ENCODE measurements around the gene CACNA1H.

CACNA1H gene

GRCh38 chr16:1215574-1216295 is 62.8 kb downstream of the CACNA1H start:
- Histone ChIP-seq H3K4me2 (ENCODE audit: low read length) (no peak overlapping the region), H3K36me3 (ENCODE audit: control insufficient read depth, low read length) (no peaks in the 10 kb centered on the region), H3K4me3 (ENCODE audit: low read length) (no peak overlapping the region), H3K4me1 (ENCODE audit: control insufficient read depth, low read length) (no peaks in the 10 kb centered on the region), H3K27me3 (ENCODE audit: control insufficient read depth, low read length) (no peaks in the 10 kb centered on the region), H3K9me2 (replicated peaks; ENCODE audit: control insufficient read depth, low read length) (no peaks in the 10 kb centered on the region), H3K79me2 (ENCODE audit: control insufficient read depth, low read length) (no peaks in the 10 kb centered on the region), H3K9me3 (ENCODE audit: control insufficient read depth, insufficient read depth, low read length) (no peaks in the 10 kb centered on the region), H3F3A (ENCODE audit: control insufficient read depth, insufficient read depth) (no peaks in the 10 kb centered on the region), H4K20me1 (ENCODE audit: control insufficient read depth, insufficient read depth, low read depth, low read length) (no peaks in the 10 kb centered on the region), H3K27ac (ENCODE audit: low read depth, low read length) (no peak overlapping the region)
- TF ChIP-seq EZH2phosphoT487 (IDR thresholded peaks at IDR 0.05; ENCODE audit: borderline replicate concordance, low read length) (no peak), CTCF (IDR thresholded peaks at IDR 0.05; ENCODE audit: low read depth, low read length, poor library complexity, severe bottlenecking) (no peak)

GRCh38 chr16:1216296-1216619 is 63.4 kb downstream of the CACNA1H start:
- Histone ChIP-seq H4K20me1 (ENCODE audit: control insufficient read depth, insufficient read depth, low read depth, low read length) (no peaks in the 10 kb centered on the region), H3K27me3 (ENCODE audit: control insufficient read depth, low read length) (no peaks in the 10 kb centered on the region), H3K4me1 (ENCODE audit: control insufficient read depth, low read length) (no peaks in the 10 kb centered on the region), H3K36me3 (ENCODE audit: control insufficient read depth, low read length) (no peaks in the 10 kb centered on the region), H3K4me3 (ENCODE audit: low read length) (no peak overlapping the region), H3K27ac (ENCODE audit: low read depth, low read length) (no peak overlapping the region), H3F3A (ENCODE audit: control insufficient read depth, insufficient read depth) (no peaks in the 10 kb centered on the region), H3K79me2 (ENCODE audit: control insufficient read depth, low read length) (no peaks in the 10 kb centered on the region), H3K4me2 (ENCODE audit: low read length) (no peak overlapping the region), H3K9me2 (replicated peaks; ENCODE audit: control insufficient read depth, low read length) (no peaks in the 10 kb centered on the region), H3K9me3 (ENCODE audit: control insufficient read depth, insufficient read depth, low read length) (no peaks in the 10 kb centered on the region)
- no peak for TF ChIP-seq CTCF (IDR thresholded peaks at IDR 0.05; ENCODE audit: low read depth, low read length, poor library complexity, severe bottlenecking)
- no peak for TF ChIP-seq EZH2phosphoT487 (IDR thresholded peaks at IDR 0.05; ENCODE audit: borderline replicate concordance, low read length)

DNA sequence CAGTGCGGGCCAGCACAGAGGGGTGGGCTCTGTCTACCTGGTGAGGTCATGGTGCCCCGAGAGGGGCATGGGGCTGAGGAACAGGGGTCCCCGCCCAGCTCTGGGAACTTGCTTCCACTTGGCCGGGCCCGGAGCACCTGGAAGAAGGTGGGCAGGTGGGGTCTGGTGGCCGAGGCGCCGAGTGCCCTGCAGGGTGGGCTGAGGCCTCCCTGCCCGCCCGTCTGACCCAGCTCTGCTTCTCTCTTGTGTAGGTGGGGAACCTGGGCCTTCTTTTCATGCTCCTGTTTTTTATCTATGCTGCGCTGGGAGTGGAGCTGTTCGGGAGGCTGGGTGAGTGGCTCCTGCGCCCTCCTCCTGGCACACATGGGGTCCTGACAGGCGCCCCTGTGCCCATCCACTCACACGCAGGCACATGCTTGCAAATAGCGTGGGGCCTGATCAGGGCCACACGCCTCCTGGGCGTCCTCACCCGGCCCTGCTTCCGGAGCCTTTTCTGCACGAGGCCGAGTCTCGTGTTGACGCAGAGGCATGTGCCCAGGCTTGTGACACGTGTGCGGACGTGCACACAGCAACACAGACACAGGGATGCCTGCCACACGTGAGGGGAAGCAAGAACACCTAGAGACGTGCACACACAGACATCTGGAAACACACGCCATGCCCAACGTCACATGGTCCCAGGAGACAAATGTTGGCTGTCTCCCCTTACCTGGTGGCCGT is 63.9 kb downstream of the CACNA1H start:
- Histone ChIP-seq H3K4me1 (ENCODE audit: control insufficient read depth, low read length) (no peaks in the 10 kb centered on the region), H3K27me3 (ENCODE audit: control insufficient read depth, low read length) (no peaks in the 10 kb centered on the region), H3K36me3 (ENCODE audit: control insufficient read depth, low read length) (no peaks in the 10 kb centered on the region), H4K20me1 (ENCODE audit: control insufficient read depth, insufficient read depth, low read depth, low read length) (no peaks in the 10 kb centered on the region), H3K9me2 (replicated peaks; ENCODE audit: control insufficient read depth, low read length) (no peaks in the 10 kb centered on the region), H3F3A (ENCODE audit: control insufficient read depth, insufficient read depth) (no peaks in the 10 kb centered on the region), H3K79me2 (ENCODE audit: control insufficient read depth, low read length) (no peaks in the 10 kb centered on the region), H3K4me2 (ENCODE audit: low read length) (no peak overlapping the region), H3K9me3 (ENCODE audit: control insufficient read depth, insufficient read depth, low read length) (no peaks in the 10 kb centered on the region), H3K27ac (ENCODE audit: low read depth, low read length) (no peak overlapping the region), H3K4me3 (ENCODE audit: low read length) (no peak overlapping the region)
- TF ChIP-seq EZH2phosphoT487 (IDR thresholded peaks at IDR 0.05; ENCODE audit: borderline replicate concordance, low read length) (no peak), CTCF (IDR thresholded peaks at IDR 0.05; ENCODE audit: low read depth, low read length, poor library complexity, severe bottlenecking) (no peak)

Data from DOHH2 (cell line).